HEK293 (cell line): ENCODE measurements around the gene ZNF322.

Experiments
- BCL11B ChIP-seq: fragments of 450-650 bp; formaldehyde crosslinking; IDR thresholded peaks from 2 replicates; pipeline ENCODE4 v1.5.1; 2016; ENCODE audit warnings: low read depth, missing biosample characterization, missing genetic modification characterization
- GFI1B ChIP-seq: fragments of 450-650 bp; formaldehyde crosslinking; IDR thresholded peaks from 2 replicates; pipeline ENCODE4 v1.5.1; 2016; ENCODE audit warnings: missing biosample characterization, missing genetic modification characterization
- HOXD13 ChIP-seq: sonication (generic); formaldehyde crosslinking; IDR thresholded peaks from 2 replicates; pipeline ENCODE4 v1.8.0; 2022; ENCODE audit warnings: missing genetic modification reagents, borderline replicate concordance
- KLF10 ChIP-seq: fragments of 450-650 bp; IDR thresholded peaks from 2 replicates; pipeline ENCODE4 v1.5.1; 2018; ENCODE audit warnings: missing biosample characterization, mild to moderate bottlenecking, missing genetic modification characterization
- KLF9 ChIP-seq: fragments of 450-650 bp; formaldehyde crosslinking; IDR thresholded peaks from 2 replicates; pipeline ENCODE4 v1.5.1; 2016; ENCODE audit warnings: missing biosample characterization, missing genetic modification characterization, low read depth
- OSR2 ChIP-seq: fragments of 450-650 bp; formaldehyde crosslinking; IDR thresholded peaks from 2 replicates; pipeline ENCODE4 v1.5.1; 2016; ENCODE audit warnings: missing biosample characterization, missing genetic modification characterization
- OVOL3 ChIP-seq: fragments of 450-650 bp; formaldehyde crosslinking; IDR thresholded peaks from 2 replicates; pipeline ENCODE4 v1.5.1; 2016; ENCODE audit warnings: missing biosample characterization, missing genetic modification characterization
- PRDM1 ChIP-seq: fragments of 450-650 bp; formaldehyde crosslinking; IDR thresholded peaks from 2 replicates; pipeline ENCODE4; 2016; ENCODE audit warnings: missing biosample characterization, missing genetic modification characterization
- REPIN1 ChIP-seq: fragments of 450-650 bp; formaldehyde crosslinking; IDR thresholded peaks from 2 replicates; pipeline ENCODE4 v1.5.1; 2017; ENCODE audit warnings: missing biosample characterization, missing genetic modification characterization, low read depth
- SCRT2 ChIP-seq: fragments of 450-650 bp; formaldehyde crosslinking; IDR thresholded peaks from 2 replicates; pipeline ENCODE4 v1.5.1; 2016; ENCODE audit warnings: missing biosample characterization, missing genetic modification characterization
- SP2 ChIP-seq: fragments of 450-650 bp; formaldehyde crosslinking; IDR thresholded peaks from 2 replicates; pipeline ENCODE4 v1.5.1; 2016; ENCODE audit warnings: missing biosample characterization, missing genetic modification characterization
- TRIM28 ChIP-seq: IDR thresholded peaks from 2 replicates; pipeline ENCODE4 v1.6.1; 2011; ENCODE audit warnings: low read length, control low read depth, borderline replicate concordance
- WT1 ChIP-seq: fragments of 450-650 bp; formaldehyde crosslinking; IDR thresholded peaks from 2 replicates; pipeline ENCODE4 v1.5.1; 2016; ENCODE audit warnings: missing biosample characterization, missing genetic modification characterization
- ZBTB20 ChIP-seq: fragments of 450-650 bp; formaldehyde crosslinking; IDR thresholded peaks from 2 replicates; pipeline ENCODE4 v1.5.1; 2016; ENCODE audit warnings: missing biosample characterization, missing genetic modification characterization
- ZEB2 ChIP-seq: fragments of 450-650 bp; formaldehyde crosslinking; IDR thresholded peaks from 2 replicates; pipeline ENCODE4 v1.5.1; 2016; ENCODE audit warnings: missing biosample characterization, missing genetic modification characterization
- ZIC2 ChIP-seq: fragments of 450-650 bp; formaldehyde crosslinking; IDR thresholded peaks from 2 replicates; pipeline ENCODE4 v1.5.1; 2016; ENCODE audit warnings: missing biosample characterization, missing genetic modification characterization
- ZNF121 ChIP-seq: fragments of 450-650 bp; formaldehyde crosslinking; IDR thresholded peaks from 2 replicates; pipeline ENCODE4 v1.5.1; 2016; ENCODE audit warnings: missing biosample characterization, missing genetic modification characterization
- ZNF266 ChIP-seq: fragments of 450-650 bp; formaldehyde crosslinking; IDR thresholded peaks from 2 replicates; pipeline ENCODE4 v1.5.1; 2016; ENCODE audit warnings: missing biosample characterization, missing genetic modification characterization, low read depth
- ZNF311 ChIP-seq: fragments of 450-650 bp; formaldehyde crosslinking; IDR thresholded peaks from 2 replicates; pipeline ENCODE4 v1.5.1; 2017; ENCODE audit warnings: missing biosample characterization, missing genetic modification characterization, borderline replicate concordance
- ZNF404 ChIP-seq: fragments of 450-650 bp; formaldehyde crosslinking; IDR thresholded peaks from 2 replicates; pipeline ENCODE4 v1.5.1; 2017; ENCODE audit warnings: missing biosample characterization, missing genetic modification characterization
- ZNF510 ChIP-seq: fragments of 450-650 bp; formaldehyde crosslinking; IDR thresholded peaks from 2 replicates; pipeline ENCODE4 v1.5.1; 2018; ENCODE audit warnings: mild to moderate bottlenecking, missing genetic modification characterization, missing biosample characterization; ENCODE audit not compliant: insufficient replicate concordance
- ZNF521 ChIP-seq: fragments of 450-650 bp; formaldehyde crosslinking; IDR thresholded peaks from 2 replicates; pipeline ENCODE4 v1.5.1; 2017; ENCODE audit warnings: missing biosample characterization, mild to moderate bottlenecking, missing genetic modification characterization
- ZNF548 ChIP-seq: fragments of 450-650 bp; formaldehyde crosslinking; IDR thresholded peaks from 2 replicates; pipeline ENCODE4 v1.5.1; 2016; ENCODE audit warnings: missing biosample characterization, missing genetic modification characterization
- ZNF585B ChIP-seq: fragments of 450-650 bp; formaldehyde crosslinking; IDR thresholded peaks from 2 replicates; pipeline ENCODE4 v1.5.1; 2016; ENCODE audit warnings: missing biosample characterization, missing genetic modification characterization
- ZNF610 ChIP-seq: fragments of 450-650 bp; formaldehyde crosslinking; IDR thresholded peaks from 2 replicates; pipeline ENCODE4 v1.5.1; 2016; ENCODE audit warnings: missing biosample characterization, missing genetic modification characterization, borderline replicate concordance
- ZNF624 ChIP-seq: fragments of 450-650 bp; formaldehyde crosslinking; IDR thresholded peaks from 2 replicates; pipeline ENCODE4 v1.5.1; 2017; ENCODE audit warnings: missing biosample characterization, missing genetic modification characterization
- ZNF701 ChIP-seq: fragments of 450-650 bp; formaldehyde crosslinking; IDR thresholded peaks from 2 replicates; pipeline ENCODE4 v1.5.1; 2016; ENCODE audit warnings: missing biosample characterization, missing genetic modification characterization
- ZNF777 ChIP-seq: fragments of 450-650 bp; formaldehyde crosslinking; IDR thresholded peaks from 2 replicates; pipeline ENCODE4 v1.5.1; 2017; ENCODE audit warnings: missing biosample characterization, missing genetic modification characterization, borderline replicate concordance
- TF ChIP-seq, protein P1 (sequence below): fragments of 450-650 bp; formaldehyde crosslinking; IDR thresholded peaks from 2 replicates; pipeline ENCODE4 v1.5.1; 2016; ENCODE audit warnings: missing biosample characterization, missing genetic modification characterization
- TF ChIP-seq, protein P2 (sequence below): fragments of 450-650 bp; formaldehyde crosslinking; conservative IDR thresholded peaks from 2 replicates; pipeline ENCODE4 v1.5.1; 2016; ENCODE audit warnings: low read depth, missing biosample characterization, missing genetic modification characterization
- TF ChIP-seq, protein P3 (sequence below): sonication (generic); formaldehyde crosslinking; IDR thresholded peaks from 2 replicates; pipeline ENCODE4 v1.8.1; 2022; ENCODE audit warnings: mild to moderate bottlenecking, moderate library complexity, missing genetic modification reagents
- TF ChIP-seq, protein P4 (sequence below): fragments of 450-650 bp; formaldehyde crosslinking; IDR thresholded peaks from 2 replicates; pipeline ENCODE4 v1.5.1; 2017; ENCODE audit warnings: missing biosample characterization, mild to moderate bottlenecking, missing genetic modification characterization, moderate library complexity
- TF ChIP-seq, protein P5 (sequence below): fragments of 450-650 bp; formaldehyde crosslinking; IDR thresholded peaks from 2 replicates; pipeline ENCODE4 v1.5.1; 2016; ENCODE audit warnings: missing biosample characterization, missing genetic modification characterization

Gene ZNF322

DNA sequence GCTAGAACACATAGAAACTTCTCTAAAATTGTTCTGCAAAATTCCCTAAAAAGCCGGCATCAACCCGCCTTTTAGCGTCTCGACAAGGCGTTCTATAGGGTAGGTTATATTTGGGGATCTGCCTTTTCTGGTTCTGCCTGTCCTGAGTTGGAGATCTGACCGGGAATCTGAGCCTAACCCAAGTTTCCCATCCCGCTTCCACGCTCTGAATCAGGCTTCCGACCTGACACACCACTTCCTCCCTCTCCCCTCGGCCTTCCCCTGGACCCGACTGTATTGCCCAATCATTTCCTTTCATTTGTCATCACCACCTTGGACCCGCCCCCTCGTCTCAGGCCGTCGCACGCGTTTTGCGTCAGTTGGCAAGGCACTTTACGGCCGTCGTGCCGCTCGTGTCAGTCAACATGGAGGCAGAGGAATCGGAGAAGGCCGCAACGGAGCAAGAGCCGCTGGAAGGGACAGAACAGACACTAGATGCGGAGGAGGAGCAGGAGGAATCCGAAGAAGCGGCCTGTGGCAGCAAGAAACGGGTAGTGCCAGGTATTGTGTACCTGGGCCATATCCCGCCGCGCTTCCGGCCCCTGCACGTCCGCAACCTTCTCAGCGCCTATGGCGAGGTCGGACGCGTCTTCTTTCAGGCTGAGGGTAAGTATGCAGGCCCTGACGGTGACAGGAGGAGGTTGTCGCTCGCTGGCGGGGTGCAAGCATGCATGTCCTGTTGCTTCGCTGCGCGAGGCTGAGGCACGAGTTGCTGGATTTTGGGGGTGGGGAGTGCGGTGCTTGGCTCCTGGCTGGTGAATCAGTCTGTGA, 62.8 kb downstream of the ZNF322 start, which contains the start of gene ABT1 (continued):
- TF ChIP-seq, protein P1, sequence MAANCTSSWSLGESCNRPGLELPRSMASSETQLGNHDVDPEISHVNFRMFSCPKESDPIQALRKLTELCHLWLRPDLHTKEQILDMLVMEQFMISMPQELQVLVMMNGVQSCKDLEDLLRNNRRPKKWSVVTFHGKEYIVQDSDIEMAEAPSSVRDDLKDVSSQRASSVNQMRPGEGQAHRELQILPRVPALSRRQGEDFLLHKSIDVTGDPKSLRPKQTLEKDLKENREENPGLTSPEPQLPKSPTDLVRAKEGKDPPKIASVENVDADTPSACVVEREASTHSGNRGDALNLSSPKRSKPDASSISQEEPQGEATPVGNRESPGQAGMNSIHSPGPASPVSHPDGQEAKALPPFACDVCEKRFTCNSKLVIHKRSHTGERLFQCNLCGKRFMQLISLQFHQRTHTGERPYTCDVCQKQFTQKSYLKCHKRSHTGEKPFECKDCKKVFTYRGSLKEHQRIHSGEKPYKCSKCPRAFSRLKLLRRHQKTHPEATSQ, result 0 out of 2 replicates have a peak, but pooled peaks have one; percentile 56
- TF ChIP-seq GFI1B (tag by site-specific recombination), result no peak
- TF ChIP-seq ZBTB20 (tag by site-specific recombination), result peak; percentile 96
- no peak for TF ChIP-seq OVOL3 (tag by site-specific recombination)
- peak; percentile 58 for TF ChIP-seq WT1 (tag by site-specific recombination)
- TF ChIP-seq OSR2 (tag by site-specific recombination), result no peak
- peak; percentile 87 for TF ChIP-seq KLF9 (tag by site-specific recombination)
- peak; percentile 70 for TF ChIP-seq SCRT2 (tag by site-specific recombination)
- TF ChIP-seq KLF10, result no peak
- no peak for TF ChIP-seq ZNF701 (tag by site-specific recombination)
- no peak for TF ChIP-seq ZNF521
- no peak for TF ChIP-seq ZNF585B (tag by site-specific recombination)
- TF ChIP-seq, protein P2, sequence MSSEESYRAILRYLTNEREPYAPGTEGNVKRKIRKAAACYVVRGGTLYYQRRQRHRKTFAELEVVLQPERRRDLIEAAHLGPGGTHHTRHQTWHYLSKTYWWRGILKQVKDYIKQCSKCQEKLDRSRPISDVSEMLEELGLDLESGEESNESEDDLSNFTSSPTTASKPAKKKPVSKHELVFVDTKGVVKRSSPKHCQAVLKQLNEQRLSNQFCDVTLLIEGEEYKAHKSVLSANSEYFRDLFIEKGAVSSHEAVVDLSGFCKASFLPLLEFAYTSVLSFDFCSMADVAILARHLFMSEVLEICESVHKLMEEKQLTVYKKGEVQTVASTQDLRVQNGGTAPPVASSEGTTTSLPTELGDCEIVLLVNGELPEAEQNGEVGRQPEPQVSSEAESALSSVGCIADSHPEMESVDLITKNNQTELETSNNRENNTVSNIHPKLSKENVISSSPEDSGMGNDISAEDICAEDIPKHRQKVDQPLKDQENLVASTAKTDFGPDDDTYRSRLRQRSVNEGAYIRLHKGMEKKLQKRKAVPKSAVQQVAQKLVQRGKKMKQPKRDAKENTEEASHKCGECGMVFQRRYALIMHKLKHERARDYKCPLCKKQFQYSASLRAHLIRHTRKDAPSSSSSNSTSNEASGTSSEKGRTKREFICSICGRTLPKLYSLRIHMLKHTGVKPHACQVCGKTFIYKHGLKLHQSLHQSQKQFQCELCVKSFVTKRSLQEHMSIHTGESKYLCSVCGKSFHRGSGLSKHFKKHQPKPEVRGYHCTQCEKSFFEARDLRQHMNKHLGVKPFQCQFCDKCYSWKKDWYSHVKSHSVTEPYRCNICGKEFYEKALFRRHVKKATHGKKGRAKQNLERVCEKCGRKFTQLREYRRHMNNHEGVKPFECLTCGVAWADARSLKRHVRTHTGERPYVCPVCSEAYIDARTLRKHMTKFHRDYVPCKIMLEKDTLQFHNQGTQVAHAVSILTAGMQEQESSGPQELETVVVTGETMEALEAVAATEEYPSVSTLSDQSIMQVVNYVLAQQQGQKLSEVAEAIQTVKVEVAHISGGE (tag by site-specific recombination), result peak; percentile 81
- TF ChIP-seq ZEB2 (tag by site-specific recombination), result peak; percentile 64; the same call in 1 of the 2 replicates
- TF ChIP-seq ZNF311 (tag by site-specific recombination), result no peak
- TF ChIP-seq, protein P3, sequence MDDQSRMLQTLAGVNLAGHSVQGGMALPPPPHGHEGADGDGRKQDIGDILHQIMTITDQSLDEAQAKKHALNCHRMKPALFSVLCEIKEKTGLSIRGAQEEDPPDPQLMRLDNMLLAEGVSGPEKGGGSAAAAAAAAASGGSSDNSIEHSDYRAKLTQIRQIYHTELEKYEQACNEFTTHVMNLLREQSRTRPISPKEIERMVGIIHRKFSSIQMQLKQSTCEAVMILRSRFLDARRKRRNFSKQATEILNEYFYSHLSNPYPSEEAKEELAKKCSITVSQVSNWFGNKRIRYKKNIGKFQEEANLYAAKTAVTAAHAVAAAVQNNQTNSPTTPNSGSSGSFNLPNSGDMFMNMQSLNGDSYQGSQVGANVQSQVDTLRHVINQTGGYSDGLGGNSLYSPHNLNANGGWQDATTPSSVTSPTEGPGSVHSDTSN (CRISPR knock-in tag), result peak; percentile 96
- no peak for TF ChIP-seq ZIC2 (tag by site-specific recombination)
- TF ChIP-seq BCL11B, result no peak
- no peak; the same call in 1 of the 2 replicates for TF ChIP-seq ZNF777 (tag by site-specific recombination)
- peak; percentile 84; the same call in 1 of the 2 replicates for TF ChIP-seq TRIM28
- peak; percentile 69; the same call in 1 of the 2 replicates for TF ChIP-seq ZNF610
- no peak for TF ChIP-seq ZNF548
- no peak for TF ChIP-seq ZNF510
- no peak for TF ChIP-seq REPIN1
- no peak for TF ChIP-seq ZNF404 (tag by site-specific recombination)
- TF ChIP-seq HOXD13 (CRISPR knock-in tag), result peak; percentile 88
- peak; percentile 90 for TF ChIP-seq PRDM1 (tag by site-specific recombination)
- no peak for TF ChIP-seq ZNF624 (tag by site-specific recombination)
- TF ChIP-seq, protein P4, sequence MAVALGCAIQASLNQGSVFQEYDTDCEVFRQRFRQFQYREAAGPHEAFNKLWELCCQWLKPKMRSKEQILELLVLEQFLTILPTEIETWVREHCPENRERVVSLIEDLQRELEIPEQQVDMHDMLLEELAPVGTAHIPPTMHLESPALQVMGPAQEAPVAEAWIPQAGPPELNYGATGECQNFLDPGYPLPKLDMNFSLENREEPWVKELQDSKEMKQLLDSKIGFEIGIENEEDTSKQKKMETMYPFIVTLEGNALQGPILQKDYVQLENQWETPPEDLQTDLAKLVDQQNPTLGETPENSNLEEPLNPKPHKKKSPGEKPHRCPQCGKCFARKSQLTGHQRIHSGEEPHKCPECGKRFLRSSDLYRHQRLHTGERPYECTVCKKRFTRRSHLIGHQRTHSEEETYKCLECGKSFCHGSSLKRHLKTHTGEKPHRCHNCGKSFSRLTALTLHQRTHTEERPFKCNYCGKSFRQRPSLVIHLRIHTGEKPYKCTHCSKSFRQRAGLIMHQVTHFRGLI, result no peak
- no peak for TF ChIP-seq ZNF121
- TF ChIP-seq ZNF266 (tag by site-specific recombination), result no peak
- TF ChIP-seq, protein P5, sequence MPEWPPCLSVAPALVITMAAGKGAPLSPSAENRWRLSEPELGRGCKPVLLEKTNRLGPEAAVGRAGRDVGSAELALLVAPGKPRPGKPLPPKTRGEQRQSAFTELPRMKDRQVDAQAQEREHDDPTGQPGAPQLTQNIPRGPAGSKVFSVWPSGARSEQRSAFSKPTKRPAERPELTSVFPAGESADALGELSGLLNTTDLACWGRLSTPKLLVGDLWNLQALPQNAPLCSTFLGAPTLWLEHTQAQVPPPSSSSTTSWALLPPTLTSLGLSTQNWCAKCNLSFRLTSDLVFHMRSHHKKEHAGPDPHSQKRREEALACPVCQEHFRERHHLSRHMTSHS, result no peak
- peak; percentile 99 for TF ChIP-seq SP2
